Suprapubic skin (tissue), 4 donors: Measurements from ENCODE around the gene SLC7A10. TPM values are rescaled to one million over a fixed set of nuclear protein-coding genes. Genes with fewer than 3 reads are reported as not detected.

Experiments
- DNase-seq, 2 donors: peaks; one replicate each; pipeline ENCODE4 v3.0.0-alpha.2; 2019; ENCODE audit warnings: low spot score in 2 of 2
- H3K27ac ChIP-seq: fragments of 200-600 bp; sonication (generic); one replicate; pipeline ENCODE4 v1.5.1; 2019
- H3K27me3 ChIP-seq: fragments of 200-600 bp; sonication (generic); one replicate; pipeline ENCODE4 v1.5.1; 2019
- H3K36me3 ChIP-seq: fragments of 200-600 bp; sonication (generic); one replicate; pipeline ENCODE4 v1.5.1; 2019
- H3K4me1 ChIP-seq: fragments of 200-600 bp; sonication (generic); one replicate; pipeline ENCODE4 v1.5.1; 2019
- H3K4me3 ChIP-seq: fragments of 200-600 bp; sonication (generic); one replicate; pipeline ENCODE4 v1.5.1; 2019; ENCODE audit warnings: mild to moderate bottlenecking
- H3K9me3 ChIP-seq: fragments of 200-600 bp; sonication (generic); one replicate; pipeline ENCODE4 v1.5.1; 2019
- EP300 ChIP-seq: sonication (generic); formaldehyde crosslinking; IDR thresholded peaks from one replicate; pipeline ENCODE4 v1.6.1; 2017; ENCODE audit warnings: antibody characterized with exemption
- POLR2A ChIP-seq, 2 donors: fragments of 450-650 bp; IDR thresholded peaks; one replicate each; pipeline ENCODE4 v1.6.1; 2017; ENCODE audit warnings: antibody characterized with exemption in 2 of 2, mild to moderate bottlenecking in 2 of 2, moderate library complexity in 2 of 2
- POLR2AphosphoS5 ChIP-seq, 3 donors: sonication (generic); formaldehyde crosslinking; IDR thresholded peaks; one replicate each; pipeline ENCODE4 v1.6.1; 2017; ENCODE audit warnings: antibody characterized with exemption in 3 of 3
- WGBS: methylation state at CpG from one replicate; pipeline ENCODE4 v1.1.5; 2018; 5-methylcytosine and 5-hydroxymethylcytosine counted together
- total RNA-seq, 4 donors: library from RNA; depleted of rRNA; stranded (reverse); fragments of >200 nt; gene quantifications; one replicate each; pipeline ENCODE4 v1.1.0, GENCODE V29; 2016
- TF ChIP-seq, protein P1 (sequence below), 2 donors: fragments of 200-600 bp in 1 of 2; fragments of 450-650 bp in 1 of 2; sonication (generic) in 1 of 2; IDR thresholded peaks; one replicate each; pipeline ENCODE4 v1.5.1; 2016 to 2019; ENCODE audit warnings: antibody characterized with exemption in 2 of 2, mild to moderate bottlenecking in 1 of 2, moderate library complexity in 1 of 2

The SLC7A10 gene
- total RNA-seq, 4 donors from 2014 or later: 0.38 to 0.93 TPM; not detected in 2

GRCh38 chr19:33257828-33258227, 32.2 kb upstream of the SLC7A10 start:
- no peak overlapping the region for H3K27ac ChIP-seq
- no peak overlapping the region for H3K4me3 ChIP-seq
- H3K9me3 ChIP-seq: peaks cover 5% of the 10 kb centered on the region
- H3K4me1 ChIP-seq: no peaks in the 10 kb centered on the region
- no peaks in the 10 kb centered on the region for H3K36me3 ChIP-seq
- 95% methylated on average over 2 of the region's 2 CpGs for WGBS
- TF ChIP-seq POLR2AphosphoS5 (IDR thresholded peaks at IDR 0.05): no peak
- no peak for TF ChIP-seq EP300
- TF ChIP-seq POLR2A (IDR thresholded peaks at IDR 0.05): no peak
- TF ChIP-seq, protein P1, sequence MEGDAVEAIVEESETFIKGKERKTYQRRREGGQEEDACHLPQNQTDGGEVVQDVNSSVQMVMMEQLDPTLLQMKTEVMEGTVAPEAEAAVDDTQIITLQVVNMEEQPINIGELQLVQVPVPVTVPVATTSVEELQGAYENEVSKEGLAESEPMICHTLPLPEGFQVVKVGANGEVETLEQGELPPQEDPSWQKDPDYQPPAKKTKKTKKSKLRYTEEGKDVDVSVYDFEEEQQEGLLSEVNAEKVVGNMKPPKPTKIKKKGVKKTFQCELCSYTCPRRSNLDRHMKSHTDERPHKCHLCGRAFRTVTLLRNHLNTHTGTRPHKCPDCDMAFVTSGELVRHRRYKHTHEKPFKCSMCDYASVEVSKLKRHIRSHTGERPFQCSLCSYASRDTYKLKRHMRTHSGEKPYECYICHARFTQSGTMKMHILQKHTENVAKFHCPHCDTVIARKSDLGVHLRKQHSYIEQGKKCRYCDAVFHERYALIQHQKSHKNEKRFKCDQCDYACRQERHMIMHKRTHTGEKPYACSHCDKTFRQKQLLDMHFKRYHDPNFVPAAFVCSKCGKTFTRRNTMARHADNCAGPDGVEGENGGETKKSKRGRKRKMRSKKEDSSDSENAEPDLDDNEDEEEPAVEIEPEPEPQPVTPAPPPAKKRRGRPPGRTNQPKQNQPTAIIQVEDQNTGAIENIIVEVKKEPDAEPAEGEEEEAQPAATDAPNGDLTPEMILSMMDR (IDR thresholded peaks at IDR 0.05): no peak
- DNase-seq: no peak
- no peaks in the 10 kb centered on the region for H3K27me3 ChIP-seq

DNA sequence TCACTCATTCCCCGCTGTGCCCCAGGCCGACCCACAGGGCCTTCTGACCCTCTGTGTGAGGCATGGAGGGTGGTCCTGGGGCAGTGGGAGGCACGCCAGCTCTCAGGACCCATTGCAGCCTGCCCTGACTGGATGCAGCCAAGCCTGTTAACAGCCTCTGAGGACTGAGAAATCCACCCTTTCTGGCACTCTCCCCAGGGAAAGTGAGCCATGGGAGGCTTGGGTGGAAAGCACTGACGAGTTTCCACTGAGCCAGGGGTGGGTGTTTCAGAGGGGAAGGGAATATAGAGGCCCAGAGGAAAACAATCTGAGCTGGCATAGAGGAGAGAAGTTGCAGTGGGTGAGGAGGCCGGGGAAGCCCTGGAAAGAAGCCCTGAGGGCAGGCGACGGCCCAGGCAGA, 30.6 kb upstream of the SLC7A10 start:
- no peak overlapping the region for H3K27ac ChIP-seq
- H3K9me3 ChIP-seq: peaks cover 5% of the 10 kb centered on the region
- WGBS: 73% methylated on average over 5 of the region's 7 CpGs
- no peak for TF ChIP-seq POLR2A (IDR thresholded peaks at IDR 0.05)
- no peak for TF ChIP-seq POLR2AphosphoS5 (IDR thresholded peaks at IDR 0.05)
- TF ChIP-seq EP300: no peak
- TF ChIP-seq, protein P1 (IDR thresholded peaks at IDR 0.05): no peak
- H3K4me3 ChIP-seq: no peak overlapping the region
- peaks cover 4% of the 10 kb centered on the region for H3K27me3 ChIP-seq
- no peaks in the 10 kb centered on the region for H3K4me1 ChIP-seq
- DNase-seq: no peak
- no peaks in the 10 kb centered on the region for H3K36me3 ChIP-seq

DNA sequence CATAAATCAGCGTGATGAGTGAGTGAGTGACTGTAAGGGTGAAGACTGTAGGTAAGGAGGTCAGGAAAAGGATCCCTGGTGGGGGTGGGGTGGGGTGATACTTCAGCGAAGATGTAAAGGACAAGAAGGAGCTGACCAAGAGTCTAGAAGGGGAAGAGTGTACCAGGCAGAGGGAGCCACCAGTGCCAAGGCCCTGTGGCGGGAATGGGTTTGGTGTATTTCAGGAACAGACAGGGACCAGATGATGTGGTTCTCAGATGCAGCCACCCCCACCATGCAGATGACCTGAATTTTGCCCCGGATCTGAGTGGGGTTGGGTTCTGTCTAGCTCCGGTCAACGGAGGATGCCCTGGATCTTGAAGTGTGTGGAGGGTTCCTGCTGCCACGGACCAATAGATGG, 30.1 kb upstream of the SLC7A10 start:
- Histone ChIP-seq H3K4me3 (no peak overlapping the region), H3K27me3 (peaks cover 9% of the 10 kb centered on the region), H3K4me1 (no peaks in the 10 kb centered on the region), H3K9me3 (peaks cover 5% of the 10 kb centered on the region), H3K27ac (no peak overlapping the region), H3K36me3 (no peaks in the 10 kb centered on the region)
- TF ChIP-seq, protein P1 (IDR thresholded peaks at IDR 0.05): no peak
- TF ChIP-seq EP300: no peak
- no peak for TF ChIP-seq POLR2A (IDR thresholded peaks at IDR 0.05)
- no peak for TF ChIP-seq POLR2AphosphoS5 (IDR thresholded peaks at IDR 0.05)
- DNase-seq: no peak
- 82% methylated on average over 4 of the region's 7 CpGs for WGBS

- WGBS: 75% methylated on average over 6 of the region's 13 CpGs
- Histone ChIP-seq H3K9me3 (peaks cover 5% of the 10 kb centered on the region), H3K4me3 (no peak overlapping the region), H3K27me3 (peaks cover 9% of the 10 kb centered on the region), H3K36me3 (no peaks in the 10 kb centered on the region), H3K27ac (no peak overlapping the region), H3K4me1 (peaks cover 4% of the 10 kb centered on the region)
- TF ChIP-seq, protein P1 (IDR thresholded peaks at IDR 0.05): no peak
- TF ChIP-seq POLR2AphosphoS5 (IDR thresholded peaks at IDR 0.05) (no peak), EP300 (no peak), POLR2A (IDR thresholded peaks at IDR 0.05) (no peak)
- DNase-seq: no peak
These were observed 28.7 kb upstream of the SLC7A10 start for GRCh38 chr19:33254245-33254824.

DNA sequence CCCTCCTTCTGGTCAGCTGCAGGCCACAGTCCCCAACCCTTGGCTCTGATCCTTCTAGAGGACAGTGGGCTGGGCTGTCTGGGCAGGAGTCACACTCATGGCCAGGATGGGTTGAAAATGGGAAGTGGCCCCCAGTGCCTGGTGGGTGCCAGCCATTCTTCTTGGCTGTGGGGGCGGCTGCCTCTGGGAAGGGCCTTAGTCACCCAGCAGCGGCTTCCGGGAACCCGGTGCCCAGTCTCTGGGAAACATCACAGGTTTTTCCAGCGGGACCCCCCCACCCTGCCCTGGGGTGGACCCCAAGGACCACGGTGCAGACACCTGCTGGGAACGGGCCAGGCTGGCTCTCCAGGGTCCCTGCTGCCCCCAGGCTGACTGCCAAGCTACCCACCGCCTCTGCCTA, 27.3 kb upstream of the SLC7A10 start:
- 67% methylated on average over 5 of the region's 8 CpGs for WGBS
- H3K4me3 ChIP-seq: no peak overlapping the region
- H3K9me3 ChIP-seq: peaks cover 5% of the 10 kb centered on the region
- H3K4me1 ChIP-seq: peaks cover 9% of the 10 kb centered on the region
- no peak overlapping the region for H3K27ac ChIP-seq
- peaks cover 9% of the 10 kb centered on the region for H3K27me3 ChIP-seq
- TF ChIP-seq POLR2A (IDR thresholded peaks at IDR 0.05) (no peak), POLR2AphosphoS5 (IDR thresholded peaks at IDR 0.05) (no peak), EP300 (no peak)
- TF ChIP-seq, protein P1 (IDR thresholded peaks at IDR 0.05): no peak
- no peak for DNase-seq
- H3K36me3 ChIP-seq: no peaks in the 10 kb centered on the region
